Muscle layer of duodenum (tissue), 2 donors: Measurements from ENCODE around the gene DNAH2.

Experiments
- H3K27ac ChIP-seq: one replicate; pipeline ENCODE4 v1.7.0; 2013; ENCODE audit warnings: mild to moderate bottlenecking, low read length
- H3K27me3 ChIP-seq: one replicate; pipeline ENCODE4 v1.7.0; 2013; ENCODE audit warnings: low read depth, mild to moderate bottlenecking, control low read depth, low read length
- H3K36me3 ChIP-seq, 2 donors: one replicate each; pipeline ENCODE4 v1.7.0; 2013; ENCODE audit warnings: low read length in 2 of 2, control low read depth in 1 of 2, mild to moderate bottlenecking in 1 of 2; ENCODE audit not compliant: insufficient read depth in 2 of 2, control insufficient read depth in 1 of 2
- H3K4me1 ChIP-seq, 2 donors: one replicate each; pipeline ENCODE4 v1.7.0; 2013; ENCODE audit warnings: low read length in 2 of 2, mild to moderate bottlenecking in 2 of 2, control low read depth in 1 of 2, moderate library complexity in 1 of 2; ENCODE audit not compliant: insufficient read depth in 2 of 2, control insufficient read depth in 1 of 2
- H3K4me3 ChIP-seq, 2 donors: one replicate each; pipeline ENCODE4 v1.7.0; 2013; ENCODE audit warnings: low read length in 2 of 2, low read depth in 1 of 2, mild to moderate bottlenecking in 1 of 2
- H3K9me3 ChIP-seq, 2 donors: one replicate each; pipeline ENCODE4 v1.7.0; 2013; ENCODE audit warnings: low read length in 2 of 2, control low read depth in 1 of 2, mild to moderate bottlenecking in 1 of 2; ENCODE audit not compliant: control insufficient read depth in 1 of 2
- donor health status: healthy.

Gene DNAH2

GRCh38 chr17:7739746-7740145 lies 22.2 kb downstream of the DNAH2 start:
- no peaks in the 10 kb centered on the region for H3K36me3 ChIP-seq
- H3K4me1 ChIP-seq = no peaks in the 10 kb centered on the region
- H3K9me3 ChIP-seq = no peaks in the 10 kb centered on the region
- no peak overlapping the region for H3K4me3 ChIP-seq
- no peak overlapping the region for H3K27ac ChIP-seq
- H3K27me3 ChIP-seq = no peaks in the 10 kb centered on the region

GRCh38 chr17:7740481-7741001 lies 23.0 kb downstream of the DNAH2 start:
- Histone ChIP-seq H3K9me3 (no peaks in the 10 kb centered on the region), H3K4me1 (no peaks in the 10 kb centered on the region), H3K27ac (no peak overlapping the region), H3K36me3 (no peaks in the 10 kb centered on the region), H3K27me3 (no peaks in the 10 kb centered on the region), H3K4me3 (no peak overlapping the region)

- H3K27me3 ChIP-seq = no peaks in the 10 kb centered on the region
- no peak overlapping the region for H3K4me3 ChIP-seq
- no peaks in the 10 kb centered on the region for H3K9me3 ChIP-seq
- H3K36me3 ChIP-seq = no peaks in the 10 kb centered on the region
- no peaks in the 10 kb centered on the region for H3K4me1 ChIP-seq
- H3K27ac ChIP-seq = no peak overlapping the region
Observed at GRCh38 chr17:7742729-7743128, 25.2 kb downstream of the DNAH2 start.

GRCh38 chr17:7744416-7744815 lies 26.9 kb downstream of the DNAH2 start:
- Histone ChIP-seq H3K27me3 (no peaks in the 10 kb centered on the region), H3K9me3 (no peaks in the 10 kb centered on the region), H3K27ac (no peak overlapping the region), H3K36me3 (no peaks in the 10 kb centered on the region), H3K4me3 (no peak overlapping the region), H3K4me1 (no peaks in the 10 kb centered on the region)

- no peaks in the 10 kb centered on the region for H3K4me1 ChIP-seq
- H3K4me3 ChIP-seq = no peak overlapping the region
- H3K36me3 ChIP-seq = no peaks in the 10 kb centered on the region
- H3K27me3 ChIP-seq = no peaks in the 10 kb centered on the region
- no peaks in the 10 kb centered on the region for H3K9me3 ChIP-seq
- no peak overlapping the region for H3K27ac ChIP-seq
Observed at GRCh38 chr17:7745748-7746470, 28.4 kb downstream of the DNAH2 start.

GRCh38 chr17:7747635-7748071 lies 30.1 kb downstream of the DNAH2 start:
- Histone ChIP-seq H3K9me3 (no peaks in the 10 kb centered on the region), H3K4me3 (no peak overlapping the region), H3K36me3 (no peaks in the 10 kb centered on the region), H3K27me3 (no peaks in the 10 kb centered on the region), H3K27ac (no peak overlapping the region), H3K4me1 (no peaks in the 10 kb centered on the region)

- no peaks in the 10 kb centered on the region for H3K27me3 ChIP-seq
- H3K4me1 ChIP-seq = no peaks in the 10 kb centered on the region
Observed at GRCh38 chr17:7748076-7748775, 30.7 kb downstream of the DNAH2 start.

GRCh38 chr17:7750321-7750821 lies 32.8 kb downstream of the DNAH2 start:
- Histone ChIP-seq H3K4me1 (no peaks in the 10 kb centered on the region), H3K27me3 (no peaks in the 10 kb centered on the region), H3K9me3 (no peaks in the 10 kb centered on the region), H3K36me3 (no peaks in the 10 kb centered on the region), H3K27ac (no peak overlapping the region), H3K4me3 (no peak overlapping the region)

More at GRCh38 chr17:7748076-7748775, 30.7 kb downstream of the DNAH2 start:
- Histone ChIP-seq H3K9me3 (no peaks in the 10 kb centered on the region), H3K36me3 (no peaks in the 10 kb centered on the region), H3K4me3 (no peak overlapping the region), H3K27ac (no peak overlapping the region)

- no peaks in the 10 kb centered on the region for H3K9me3 ChIP-seq
- no peaks in the 10 kb centered on the region for H3K27me3 ChIP-seq
- H3K4me3 ChIP-seq = no peak overlapping the region
- no peaks in the 10 kb centered on the region for H3K36me3 ChIP-seq
- H3K4me1 ChIP-seq = no peaks in the 10 kb centered on the region
- H3K27ac ChIP-seq = no peak overlapping the region
Observed at GRCh38 chr17:7754656-7755055, 37.1 kb downstream of the DNAH2 start.

GRCh38 chr17:7755095-7755890 lies 37.7 kb downstream of the DNAH2 start:
- Histone ChIP-seq H3K27ac (no peak overlapping the region), H3K36me3 (no peaks in the 10 kb centered on the region), H3K9me3 (no peaks in the 10 kb centered on the region), H3K4me3 (no peak overlapping the region), H3K4me1 (no peaks in the 10 kb centered on the region), H3K27me3 (no peaks in the 10 kb centered on the region)

GRCh38 chr17:7756968-7757367 lies 39.4 kb downstream of the DNAH2 start:
- no peaks in the 10 kb centered on the region for H3K27me3 ChIP-seq
- no peaks in the 10 kb centered on the region for H3K9me3 ChIP-seq
- no peaks in the 10 kb centered on the region for H3K36me3 ChIP-seq
- H3K27ac ChIP-seq = no peak overlapping the region
- H3K4me3 ChIP-seq = no peak overlapping the region
- H3K4me1 ChIP-seq = no peaks in the 10 kb centered on the region
